GM12874 (cell line): ENCODE measurements around the gene DRICH1.

Experiments used
- TF ChIP-seq, protein P1 (sequence below): IDR thresholded peaks from 2 replicates; pipeline ENCODE4 v1.5.1; 2011; ENCODE audit warnings: low read depth, mild to moderate bottlenecking, control low read depth, low read length, moderate library complexity; ENCODE audit not compliant: insufficient read depth

The DRICH1 gene

DNA sequence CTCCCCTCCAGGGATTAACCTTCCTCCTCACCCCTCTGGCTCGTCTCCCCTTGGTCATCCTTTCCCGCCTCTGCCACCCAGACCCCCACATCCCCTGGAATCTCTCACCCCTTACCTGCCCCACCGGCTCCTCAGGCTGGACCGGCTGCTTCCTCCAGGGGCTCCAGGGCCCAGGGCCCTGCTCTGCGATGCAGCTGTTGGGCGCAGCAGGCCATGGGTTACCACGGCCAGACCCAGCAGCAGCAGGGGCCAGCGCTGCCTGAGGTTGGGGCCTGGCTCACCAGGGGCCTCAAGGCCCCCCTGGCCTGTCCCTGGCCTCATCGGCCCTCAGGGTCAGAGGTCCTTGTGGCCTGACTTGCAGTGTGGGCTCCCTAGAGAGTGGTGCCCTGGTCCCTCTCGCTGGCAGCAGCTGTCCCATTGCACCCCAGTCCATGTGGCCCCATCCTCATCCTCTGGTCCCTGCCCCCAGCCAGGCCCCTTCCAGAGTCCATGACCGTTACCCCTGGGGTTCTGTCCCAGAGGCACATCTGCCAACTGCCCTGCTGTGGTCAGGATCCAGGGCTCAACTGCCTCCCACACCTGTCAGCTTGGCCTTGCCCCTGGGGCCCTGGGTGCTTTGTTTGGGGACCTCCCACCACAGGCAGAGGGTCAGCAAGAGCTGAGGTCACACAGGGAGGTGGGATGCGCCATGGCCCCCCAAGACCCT, 52.1 kb downstream of the DRICH1 start, which contains the start of gene IGLL1:
Gene IGLL1 (minus strand): TSS at position 421 of the 706 bp plus-strand sequence. CDS start 100 bp downstream, at position 321.
- TF ChIP-seq, protein P1, sequence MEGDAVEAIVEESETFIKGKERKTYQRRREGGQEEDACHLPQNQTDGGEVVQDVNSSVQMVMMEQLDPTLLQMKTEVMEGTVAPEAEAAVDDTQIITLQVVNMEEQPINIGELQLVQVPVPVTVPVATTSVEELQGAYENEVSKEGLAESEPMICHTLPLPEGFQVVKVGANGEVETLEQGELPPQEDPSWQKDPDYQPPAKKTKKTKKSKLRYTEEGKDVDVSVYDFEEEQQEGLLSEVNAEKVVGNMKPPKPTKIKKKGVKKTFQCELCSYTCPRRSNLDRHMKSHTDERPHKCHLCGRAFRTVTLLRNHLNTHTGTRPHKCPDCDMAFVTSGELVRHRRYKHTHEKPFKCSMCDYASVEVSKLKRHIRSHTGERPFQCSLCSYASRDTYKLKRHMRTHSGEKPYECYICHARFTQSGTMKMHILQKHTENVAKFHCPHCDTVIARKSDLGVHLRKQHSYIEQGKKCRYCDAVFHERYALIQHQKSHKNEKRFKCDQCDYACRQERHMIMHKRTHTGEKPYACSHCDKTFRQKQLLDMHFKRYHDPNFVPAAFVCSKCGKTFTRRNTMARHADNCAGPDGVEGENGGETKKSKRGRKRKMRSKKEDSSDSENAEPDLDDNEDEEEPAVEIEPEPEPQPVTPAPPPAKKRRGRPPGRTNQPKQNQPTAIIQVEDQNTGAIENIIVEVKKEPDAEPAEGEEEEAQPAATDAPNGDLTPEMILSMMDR = no peak

DNA sequence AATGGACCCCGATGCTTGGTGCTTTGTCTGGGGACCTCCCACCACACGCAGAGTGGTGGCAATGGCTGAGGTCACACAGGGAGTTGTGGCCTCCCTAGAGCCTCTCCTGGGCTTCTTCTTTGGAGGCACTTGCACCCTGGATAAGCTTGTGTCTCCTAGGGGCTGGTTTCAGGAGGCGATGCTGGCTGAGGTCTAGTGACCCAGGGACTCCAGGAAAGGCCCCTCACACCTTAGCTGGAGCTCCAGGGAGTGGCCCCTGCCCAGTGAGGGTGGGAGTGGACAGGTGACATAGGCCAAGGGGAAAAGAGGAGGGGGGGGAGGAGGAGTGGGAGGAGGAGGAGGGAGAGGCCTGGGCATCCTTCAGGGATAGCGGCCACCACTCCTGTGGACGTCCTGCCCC, 52.8 kb downstream of the DRICH1 start:
- TF ChIP-seq, protein P1 = no peak

DNA sequence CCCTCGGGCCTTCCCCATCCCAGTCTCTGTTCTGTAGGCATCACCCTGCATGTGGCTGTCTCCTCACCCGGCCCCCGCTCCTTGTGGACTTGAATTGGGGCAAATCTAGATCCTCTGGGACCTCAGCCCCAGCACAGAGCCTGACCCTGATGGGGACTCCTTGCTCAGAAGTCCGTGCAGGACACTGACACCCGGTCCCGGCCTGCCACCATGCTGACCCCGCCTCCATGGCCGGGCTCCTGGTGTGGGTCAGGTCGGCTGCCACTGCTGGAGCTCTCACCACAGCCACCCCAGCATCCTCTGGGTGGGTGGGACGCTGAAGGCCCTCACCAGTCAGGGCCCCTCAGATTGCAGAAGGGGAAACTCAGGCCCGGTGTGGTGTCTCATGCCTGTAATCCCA, 53.8 kb downstream of the DRICH1 start:
- TF ChIP-seq, protein P1 = no peak

DNA sequence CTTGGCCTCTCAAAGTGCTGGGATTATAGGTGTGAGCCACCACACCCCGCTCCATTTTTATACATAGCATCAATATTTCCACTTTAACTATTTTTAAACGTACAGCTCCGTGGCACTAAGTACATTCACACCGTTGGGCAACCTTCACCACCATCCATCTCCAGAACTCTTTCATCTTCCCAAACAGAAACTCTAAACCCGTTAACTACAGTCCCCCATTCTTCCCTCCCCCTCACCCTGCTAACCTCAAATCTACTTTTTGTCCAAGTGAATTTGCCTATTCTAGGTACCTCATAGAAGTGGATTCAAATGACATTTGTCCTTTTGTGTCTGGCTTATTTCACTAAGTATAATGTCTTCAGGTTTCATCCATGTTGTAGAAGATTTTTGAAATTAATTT, 55.4 kb downstream of the DRICH1 start:
- TF ChIP-seq, protein P1 = no peak

DNA sequence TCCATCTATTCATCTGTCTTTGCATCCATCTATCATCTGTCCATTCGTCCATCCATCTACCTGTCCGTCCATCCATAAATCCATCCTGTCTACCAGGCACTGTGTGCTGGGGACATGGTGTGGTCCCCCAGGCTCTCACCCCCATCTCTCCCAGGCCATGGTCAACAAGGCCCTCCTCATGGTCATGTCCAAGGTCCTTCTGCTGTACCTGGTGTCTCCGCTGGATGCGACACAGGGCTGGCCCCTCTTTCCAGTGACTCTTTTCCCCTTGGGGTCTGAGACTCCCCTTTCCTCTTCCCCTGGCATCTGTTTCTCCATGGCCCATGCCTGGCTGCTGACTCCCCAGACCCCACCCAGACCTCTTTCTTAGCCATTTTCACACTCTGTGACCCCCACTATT, 56.5 kb downstream of the DRICH1 start:
- TF ChIP-seq, protein P1 = no peak

DNA sequence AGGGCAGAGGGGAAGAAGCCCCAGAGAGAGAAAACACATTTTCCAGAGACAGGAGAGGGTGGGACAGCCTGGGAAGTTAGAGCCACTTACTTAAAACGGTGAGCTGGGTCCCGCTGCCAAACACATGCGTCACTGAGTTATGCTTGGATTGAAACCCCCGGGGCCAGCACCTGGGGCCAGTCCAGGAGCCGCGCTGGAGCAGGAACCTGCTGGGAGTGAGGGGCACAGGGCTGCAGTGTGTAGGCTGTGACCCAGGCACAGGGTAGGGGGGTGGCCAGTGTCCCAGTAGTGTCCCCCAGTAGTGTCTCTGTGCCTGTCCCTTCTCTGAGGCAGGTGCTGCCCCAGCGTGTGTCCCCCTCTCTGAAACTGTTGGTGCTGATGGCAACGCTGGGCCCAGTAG, 57.2 kb downstream of the DRICH1 start:
- TF ChIP-seq, protein P1 = no peak

DNA sequence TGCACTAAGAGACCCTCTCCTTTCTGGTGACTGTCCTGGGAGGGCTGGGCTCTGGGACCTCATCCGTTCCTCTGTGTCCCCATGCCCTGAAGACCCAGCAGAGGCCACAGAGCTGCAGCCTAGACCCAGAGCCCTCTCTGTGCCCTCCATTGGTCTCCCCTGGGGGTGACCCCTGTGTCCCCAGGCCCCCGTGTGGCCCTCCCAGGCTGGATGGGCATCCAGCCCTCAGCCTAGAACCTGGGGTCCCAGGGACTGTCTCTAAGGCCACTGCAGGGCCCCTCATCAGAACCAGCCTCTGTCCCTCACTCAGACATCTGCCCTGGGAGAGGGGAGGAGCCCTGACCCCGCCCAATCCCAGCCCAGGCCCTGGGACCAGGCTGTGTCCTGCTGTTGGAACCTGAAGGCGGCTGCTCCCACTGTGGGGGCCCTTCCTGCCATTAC, 57.7 kb downstream of the DRICH1 start:
- TF ChIP-seq, protein P1 = no peak
